ENCODE data around the gene FCN2. TPM values are rescaled to one million over a fixed set of nuclear protein-coding genes. Genes with fewer than 3 reads are reported as not detected.

Gene FCN2
- polyA plus RNA-seq, 1 of the 3 experiments (the other 2 are of a cell fraction), result not detected

- no peaks in the 10 kb centered on the region for H3K27me3 ChIP-seq (ENCODE audit: insufficient read depth)
- no peak for DNase-seq
- no peaks in the 10 kb centered on the region for H4K20me1 ChIP-seq (ENCODE audit: insufficient read depth)
- H3K9me3 ChIP-seq, result no peaks in the 10 kb centered on the region
- no peak overlapping the region for H3K4me3 ChIP-seq (ENCODE audit: low read depth in 2 of 2, low read length in 1 of 2)
- no peaks in the 10 kb centered on the region for H3K79me2 ChIP-seq (ENCODE audit: insufficient read depth)
- H3K27ac ChIP-seq (ENCODE audit: low read depth in 2 of 2, low read length in 1 of 2), result no peak overlapping the region
- no peaks in the 10 kb centered on the region for H3K4me1 ChIP-seq (ENCODE audit: control insufficient read depth in 1 of 2, insufficient read depth in 2 of 2, low read depth in 1 of 2, low read length in 1 of 2)
- H3K4me2 ChIP-seq, result no peak overlapping the region
- TF ChIP-seq USF1 (IDR thresholded peaks at IDR 0.05; ENCODE audit: borderline replicate concordance, low read depth) (no peak), GATA2 (CRISPR knock-in tag; IDR thresholded peaks at IDR 0.05) (no peak), TEAD4 (IDR thresholded peaks at IDR 0.05; ENCODE audit: borderline replicate concordance, insufficient read depth) (no peak), POLR2AphosphoS5 (IDR thresholded peaks at IDR 0.05; ENCODE audit: low read depth, low read length) (no peak), REST (IDR thresholded peaks at IDR 0.05; ENCODE audit: low read depth, low read length) (no peak), MEF2A (IDR thresholded peaks at IDR 0.05; ENCODE audit: borderline replicate concordance, low read depth) (no peak), PBX3 (IDR thresholded peaks at IDR 0.05) (no peak), ZBTB33 (IDR thresholded peaks at IDR 0.05; ENCODE audit: borderline replicate concordance, low read depth) (no peak), ELF1 (IDR thresholded peaks at IDR 0.05) (no peak), TAF1 (IDR thresholded peaks at IDR 0.05; ENCODE audit: borderline replicate concordance, low read depth, low read length) (no peak), EZH2phosphoT487 (IDR thresholded peaks at IDR 0.05; ENCODE audit: borderline replicate concordance, low read depth) (no peak), RCOR1 (IDR thresholded peaks at IDR 0.05; ENCODE audit: low read length) (no peak), EP300 (IDR thresholded peaks at IDR 0.05; ENCODE audit: borderline replicate concordance in 1 of 2, low read depth in 1 of 2, low read length in 1 of 2) (no peak), FOSL2 (IDR thresholded peaks at IDR 0.05; ENCODE audit: borderline replicate concordance, low read depth) (no peak), GABPA (IDR thresholded peaks at IDR 0.05; ENCODE audit: low read depth) (no peak), SIN3A (IDR thresholded peaks at IDR 0.05; ENCODE audit: borderline replicate concordance, low read depth, low read length) (no peak), IRF3 (IDR thresholded peaks at IDR 0.05; ENCODE audit: low read depth, low read length) (no peak), USF2 (IDR thresholded peaks at IDR 0.05; ENCODE audit: borderline replicate concordance, low read depth, low read length) (no peak), MXI1 (IDR thresholded peaks at IDR 0.05; ENCODE audit: low read depth, low read length) (no peak)
- 74% methylated on average over 5 of the region's 11 CpGs for WGBS (ENCODE audit: low lambda C conversion rate)
- H3K9me2 ChIP-seq, result no peaks in the 10 kb centered on the region
- no peak overlapping the region for H3K9ac ChIP-seq
- no peaks in the 10 kb centered on the region for H3K36me3 ChIP-seq (replicated peaks in 1 of 2; ENCODE audit: control insufficient read depth in 1 of 2, insufficient read depth in 2 of 2, low read length in 1 of 2)
- CTCF ChIA-PET, result interaction anchor here (0.5 kb wide), 1 partner anchor 200 kb away, joined by 3 read pairs; no protein-coding TSS in a partner anchor
- POLR2A ChIA-PET, result no interaction called here
- no peaks in the 10 kb centered on the region for H3F3A ChIP-seq (replicated peaks; ENCODE audit: insufficient read depth)
- H2AFZ ChIP-seq (ENCODE audit: low read depth), result no peak overlapping the region
Measured at GRCh38 chr9:134854541-134854981, 26.0 kb upstream of the FCN2 start.
